ENCODE data around the gene MYLIP. TPM values are rescaled to one million over a fixed set of nuclear protein-coding genes. Genes with fewer than 3 reads are reported as not detected.

Gene MYLIP
- polyA plus RNA-seq, 3 donors = 19.9 to 84.0 (median 28.0) TPM

- Histone ChIP-seq H3K4me3 (replicated peaks in 1 of 3; ENCODE audit: low read depth in 2 of 3, low read length in 3 of 3) (no peak overlapping the region), H4K20me1 (ENCODE audit: insufficient read depth, low read length) (no peaks in the 10 kb centered on the region), H3K36me3 (replicated peaks in 1 of 2; ENCODE audit: control insufficient read depth in 1 of 2, insufficient read depth in 2 of 2, low read length in 2 of 2) (no peaks in the 10 kb centered on the region), H3K27ac (ENCODE audit: low read depth in 1 of 2, low read length in 2 of 2) (no peak overlapping the region), H3K4me2 (replicated peaks; ENCODE audit: extremely low read depth, low read length, poor library complexity, severe bottlenecking) (no peak overlapping the region), H3K27me3 (ENCODE audit: control insufficient read depth in 2 of 2, insufficient read depth in 2 of 2, low read length in 2 of 2) (no peaks in the 10 kb centered on the region), H3K9me3 (replicated peaks in 1 of 2; ENCODE audit: control insufficient read depth in 1 of 2, insufficient read depth in 1 of 2, low read length in 2 of 2) (no peaks in the 10 kb centered on the region), H3K79me2 (ENCODE audit: insufficient read depth, low read length) (no peaks in the 10 kb centered on the region), H3K4me1 (ENCODE audit: control insufficient read depth in 1 of 2, insufficient read depth in 2 of 2, low read length in 2 of 2) (peaks cover 21 to 29% of the 10 kb centered on the region in 2 donors), H3K9ac (ENCODE audit: insufficient read depth, low read length, poor library complexity, severe bottlenecking) (no peak overlapping the region), H2AFZ (ENCODE audit: insufficient read depth, low read depth, low read length, poor library complexity, severe bottlenecking) (no peak overlapping the region)
- WGBS (ENCODE audit: insufficient coverage) = no CpG with 5 or more reads among the region's 1 CpG
- peaks cover 0 to 2% (median 0%) of the 10 kb centered on the region in 7 donors for H3K9me3 Mint-ChIP-seq
- H3K27me3 Mint-ChIP-seq (ENCODE audit: low read depth in 3 of 3) = peaks cover 0 to 2% (median 0%) of the 10 kb centered on the region in 3 donors
- no peak for TF ChIP-seq CTCF (IDR thresholded peaks at IDR 0.05)
- H3K4me1 Mint-ChIP-seq = peaks cover 33% of the 10 kb centered on the region
- intact Hi-C loops (cut with micrococcal nuclease) = no loop called here
- no peaks in the 10 kb centered on the region for H3K36me3 Mint-ChIP-seq
- no peak overlapping the region for H3K27ac Mint-ChIP-seq
- H3K4me3 Mint-ChIP-seq = no peak overlapping the region
- no peak for DNase-seq
These were observed 38.0 kb upstream of the MYLIP start for GRCh38 chr6:16090920-16091319.

- 20% methylated on average over 3 of the region's 4 CpGs for WGBS (ENCODE audit: insufficient coverage)
These were observed 36.7 kb upstream of the MYLIP start for GRCh38 chr6:16092140-16092539.

More at GRCh38 chr6:16092140-16092539, 36.7 kb upstream of the MYLIP start:
- intact Hi-C loops (cut with micrococcal nuclease) = no loop called here
- Histone ChIP-seq H3K9ac (ENCODE audit: insufficient read depth, low read length, poor library complexity, severe bottlenecking) (no peak overlapping the region), H3K9me3 (replicated peaks in 1 of 2; ENCODE audit: control insufficient read depth in 1 of 2, insufficient read depth in 1 of 2, low read length in 2 of 2) (no peaks in the 10 kb centered on the region), H3K4me3 (replicated peaks in 1 of 3; ENCODE audit: low read depth in 2 of 3, low read length in 3 of 3) (no peak overlapping the region), H3K27me3 (ENCODE audit: control insufficient read depth in 2 of 2, insufficient read depth in 2 of 2, low read length in 2 of 2) (no peaks in the 10 kb centered on the region), H3K4me1 (ENCODE audit: control insufficient read depth in 1 of 2, insufficient read depth in 2 of 2, low read length in 2 of 2) (peaks cover 23 to 29% of the 10 kb centered on the region in 2 donors), H3K79me2 (ENCODE audit: insufficient read depth, low read length) (no peaks in the 10 kb centered on the region), H3K36me3 (replicated peaks in 1 of 2; ENCODE audit: control insufficient read depth in 1 of 2, insufficient read depth in 2 of 2, low read length in 2 of 2) (no peaks in the 10 kb centered on the region), H3K4me2 (replicated peaks; ENCODE audit: extremely low read depth, low read length, poor library complexity, severe bottlenecking) (peak overlapping the region; percentile 4), H2AFZ (ENCODE audit: insufficient read depth, low read depth, low read length, poor library complexity, severe bottlenecking) (no peak overlapping the region), H4K20me1 (ENCODE audit: insufficient read depth, low read length) (no peaks in the 10 kb centered on the region), H3K27ac (ENCODE audit: low read depth in 1 of 2, low read length in 2 of 2) (peak overlapping the region in 1 of 2 donors; percentile 23)
- Mint-ChIP-seq H3K27me3 (ENCODE audit: low read depth in 3 of 3) (peaks cover 0 to 2% (median 0%) of the 10 kb centered on the region in 3 donors), H3K4me3 (peak overlapping the region in 1 of 2 donors; percentile 58), H3K27ac (peak overlapping the region; percentile 1 to 74 (median 47)), H3K9me3 (peaks cover 0 to 2% (median 0%) of the 10 kb centered on the region in 7 donors), H3K4me1 (peaks cover 31% of the 10 kb centered on the region), H3K36me3 (no peaks in the 10 kb centered on the region)
- TF ChIP-seq CTCF (IDR thresholded peaks at IDR 0.05) = no peak
- DNase-seq = peak in 2 of 3 donors; percentile 10 to 24
